HG02970 (cell line): ENCODE measurements around the gene ADGB.

ENCODE experiments used
- ATAC-seq: cut with Tn5 transposase; IDR thresholded peaks from one replicate; pipeline ENCODE4 v1.9.1; 2021; ENCODE audit warnings: mild to moderate bottlenecking, moderate library complexity, moderate number of reproducible peaks; ENCODE audit not compliant: unreplicated experiment, low FRiP score

ADGB gene

GRCh38 chr6:146859206-146859605 is 260.4 kb downstream of the ADGB start:
- no peak for ATAC-seq

- no peak for ATAC-seq
Measured at GRCh38 chr6:146859795-146860495, 261.2 kb downstream of the ADGB start.

GRCh38 chr6:146860583-146860982 is 261.8 kb downstream of the ADGB start:
- no peak for ATAC-seq

GRCh38 chr6:146861029-146861563 is 262.3 kb downstream of the ADGB start:
- ATAC-seq = no peak

- no peak for ATAC-seq
Measured at GRCh38 chr6:146861716-146862115, 262.9 kb downstream of the ADGB start.

- ATAC-seq = no peak
Measured at GRCh38 chr6:146862508-146862919, 263.7 kb downstream of the ADGB start.

GRCh38 chr6:146864300-146864699 is 265.5 kb downstream of the ADGB start:
- no peak for ATAC-seq

GRCh38 chr6:146864885-146865284 is 266.1 kb downstream of the ADGB start:
- no peak for ATAC-seq
